ENCODE data around the gene CRY1.

CRY1 gene

GRCh38 chr12:107066691-107067090 is 26.7 kb downstream of the CRY1 start:
- Histone ChIP-seq H3K27ac (ENCODE audit: low read depth, low read length) (no peak overlapping the region), H3K4me1 (ENCODE audit: control insufficient read depth, insufficient read depth, low read length) (no peaks in the 10 kb centered on the region), H3K36me3 (ENCODE audit: control insufficient read depth, insufficient read depth, low read length) (no peaks in the 10 kb centered on the region), H3K27me3 (ENCODE audit: control insufficient read depth, insufficient read depth, low read length) (no peaks in the 10 kb centered on the region), H3K9me3 (ENCODE audit: control insufficient read depth, insufficient read depth, low read length) (no peaks in the 10 kb centered on the region), H3K9ac (ENCODE audit: low read depth, low read length) (no peak overlapping the region), H3K4me3 (ENCODE audit: low read depth, low read length) (no peak overlapping the region)

GRCh38 chr12:107064687-107065086 is 28.7 kb downstream of the CRY1 start:
- Histone ChIP-seq H3K9ac (ENCODE audit: low read depth, low read length) (no peak overlapping the region), H3K4me1 (ENCODE audit: control insufficient read depth, insufficient read depth, low read length) (no peaks in the 10 kb centered on the region), H3K4me3 (ENCODE audit: low read depth, low read length) (no peak overlapping the region), H3K27ac (ENCODE audit: low read depth, low read length) (no peak overlapping the region), H3K9me3 (ENCODE audit: control insufficient read depth, insufficient read depth, low read length) (no peaks in the 10 kb centered on the region), H3K36me3 (ENCODE audit: control insufficient read depth, insufficient read depth, low read length) (no peaks in the 10 kb centered on the region), H3K27me3 (ENCODE audit: control insufficient read depth, insufficient read depth, low read length) (no peaks in the 10 kb centered on the region)

GRCh38 chr12:107064243-107064642 is 29.1 kb downstream of the CRY1 start:
- no peaks in the 10 kb centered on the region for H3K27me3 ChIP-seq (ENCODE audit: control insufficient read depth, insufficient read depth, low read length)
- H3K9me3 ChIP-seq (ENCODE audit: control insufficient read depth, insufficient read depth, low read length) = no peaks in the 10 kb centered on the region
- H3K4me1 ChIP-seq (ENCODE audit: control insufficient read depth, insufficient read depth, low read length) = no peaks in the 10 kb centered on the region
- H3K36me3 ChIP-seq (ENCODE audit: control insufficient read depth, insufficient read depth, low read length) = no peaks in the 10 kb centered on the region
- no peak overlapping the region for H3K9ac ChIP-seq (ENCODE audit: low read depth, low read length)
- no peak overlapping the region for H3K27ac ChIP-seq (ENCODE audit: low read depth, low read length)
- H3K4me3 ChIP-seq (ENCODE audit: low read depth, low read length) = no peak overlapping the region

GRCh38 chr12:107058190-107058589 is 35.2 kb downstream of the CRY1 start:
- Histone ChIP-seq H3K36me3 (ENCODE audit: control insufficient read depth, insufficient read depth, low read length) (no peaks in the 10 kb centered on the region), H3K27me3 (ENCODE audit: control insufficient read depth, insufficient read depth, low read length) (no peaks in the 10 kb centered on the region), H3K9me3 (ENCODE audit: control insufficient read depth, insufficient read depth, low read length) (0 out of 2 replicates have a peak, but pooled peaks cover 4% of the 10 kb centered on the region), H3K9ac (ENCODE audit: low read depth, low read length) (no peak overlapping the region), H3K27ac (ENCODE audit: low read depth, low read length) (no peak overlapping the region), H3K4me3 (ENCODE audit: low read depth, low read length) (no peak overlapping the region), H3K4me1 (ENCODE audit: control insufficient read depth, insufficient read depth, low read length) (peaks cover 17% of the 10 kb centered on the region)

DNA sequence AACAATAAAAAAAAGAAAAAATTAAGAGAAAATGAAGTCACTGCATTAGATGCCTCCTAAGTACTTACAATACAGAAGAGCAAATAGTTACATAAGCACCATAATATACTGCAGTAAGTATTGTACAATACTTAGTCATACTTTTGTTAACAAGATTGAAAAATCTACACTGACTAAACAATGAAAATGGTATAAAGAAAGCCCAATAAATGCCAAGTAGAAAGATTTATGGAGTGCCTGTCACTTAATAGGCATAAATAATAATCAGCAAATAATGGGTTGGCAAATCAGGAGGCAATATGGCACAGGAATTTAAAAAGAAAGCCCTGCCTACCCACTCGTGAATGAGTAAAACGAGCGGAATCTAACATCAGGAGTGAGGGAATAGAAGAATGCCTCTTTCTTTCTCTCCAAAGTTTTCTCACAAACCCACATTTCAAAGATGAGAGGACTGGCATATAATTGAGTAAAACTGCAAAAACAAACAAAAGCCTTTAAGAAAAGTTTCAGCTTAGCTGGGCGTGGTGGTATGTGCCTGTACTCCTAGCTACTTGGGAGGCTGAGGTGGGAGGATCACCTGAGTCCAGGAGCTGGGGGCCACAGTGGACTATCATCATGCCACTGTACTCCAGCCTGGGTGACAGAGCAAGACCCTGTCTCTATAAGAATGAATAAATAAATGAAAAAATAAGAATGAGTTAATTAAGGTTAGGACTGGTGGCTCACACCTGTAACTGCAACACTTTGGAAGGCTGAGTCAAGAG is 36.1 kb downstream of the CRY1 start:
- peaks cover 17% of the 10 kb centered on the region for H3K4me1 ChIP-seq (ENCODE audit: control insufficient read depth, insufficient read depth, low read length)
- H3K4me3 ChIP-seq (ENCODE audit: low read depth, low read length) = no peak overlapping the region
- 0 out of 2 replicates have a peak, but pooled peaks cover 4% of the 10 kb centered on the region for H3K9me3 ChIP-seq (ENCODE audit: control insufficient read depth, insufficient read depth, low read length)
- H3K36me3 ChIP-seq (ENCODE audit: control insufficient read depth, insufficient read depth, low read length) = no peaks in the 10 kb centered on the region
- no peak overlapping the region for H3K9ac ChIP-seq (ENCODE audit: low read depth, low read length)
- H3K27me3 ChIP-seq (ENCODE audit: control insufficient read depth, insufficient read depth, low read length) = no peaks in the 10 kb centered on the region
- no peak overlapping the region for H3K27ac ChIP-seq (ENCODE audit: low read depth, low read length)

DNA sequence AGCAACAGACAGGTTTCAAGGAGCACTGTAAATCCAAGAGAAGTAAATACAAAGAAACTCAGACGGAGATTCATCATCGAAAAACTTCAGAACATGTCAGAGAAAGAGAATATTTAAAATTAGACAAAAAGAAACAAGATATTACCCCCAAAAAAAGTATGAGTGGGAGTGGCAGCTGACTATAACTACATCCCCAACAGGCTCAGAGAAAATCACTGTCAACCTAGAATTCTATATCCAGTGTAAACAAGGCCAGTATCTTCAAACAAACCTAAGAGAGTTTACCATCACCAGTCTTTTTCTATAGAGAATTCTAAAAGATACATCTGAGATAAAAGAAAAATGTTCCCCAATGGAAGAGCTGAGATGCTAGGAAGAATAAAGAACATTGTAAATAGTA is 39.6 kb downstream of the CRY1 start:
- no peak overlapping the region for H3K4me3 ChIP-seq (ENCODE audit: low read depth, low read length)
- no peaks in the 10 kb centered on the region for H3K36me3 ChIP-seq (ENCODE audit: control insufficient read depth, insufficient read depth, low read length)
- no peak overlapping the region for H3K9ac ChIP-seq (ENCODE audit: low read depth, low read length)
- H3K27me3 ChIP-seq (ENCODE audit: control insufficient read depth, insufficient read depth, low read length) = no peaks in the 10 kb centered on the region
- H3K9me3 ChIP-seq (ENCODE audit: control insufficient read depth, insufficient read depth, low read length) = peaks cover 9% of the 10 kb centered on the region; the same call in 1 of the 2 replicates
- peaks cover 17% of the 10 kb centered on the region for H3K4me1 ChIP-seq (ENCODE audit: control insufficient read depth, insufficient read depth, low read length)
- H3K27ac ChIP-seq (ENCODE audit: low read depth, low read length) = no peak overlapping the region

- Histone ChIP-seq H3K27me3 (ENCODE audit: control insufficient read depth, insufficient read depth, low read length) (no peaks in the 10 kb centered on the region), H3K36me3 (ENCODE audit: control insufficient read depth, insufficient read depth, low read length) (no peaks in the 10 kb centered on the region), H3K9me3 (ENCODE audit: control insufficient read depth, insufficient read depth, low read length) (peaks cover 5% of the 10 kb centered on the region; the same call in 1 of the 2 replicates), H3K4me1 (ENCODE audit: control insufficient read depth, insufficient read depth, low read length) (no peaks in the 10 kb centered on the region), H3K4me3 (ENCODE audit: low read depth, low read length) (no peak overlapping the region), H3K9ac (ENCODE audit: low read depth, low read length) (no peak overlapping the region), H3K27ac (ENCODE audit: low read depth, low read length) (no peak overlapping the region)
Measured at GRCh38 chr12:107045186-107045585, 48.2 kb downstream of the CRY1 start.

DNA sequence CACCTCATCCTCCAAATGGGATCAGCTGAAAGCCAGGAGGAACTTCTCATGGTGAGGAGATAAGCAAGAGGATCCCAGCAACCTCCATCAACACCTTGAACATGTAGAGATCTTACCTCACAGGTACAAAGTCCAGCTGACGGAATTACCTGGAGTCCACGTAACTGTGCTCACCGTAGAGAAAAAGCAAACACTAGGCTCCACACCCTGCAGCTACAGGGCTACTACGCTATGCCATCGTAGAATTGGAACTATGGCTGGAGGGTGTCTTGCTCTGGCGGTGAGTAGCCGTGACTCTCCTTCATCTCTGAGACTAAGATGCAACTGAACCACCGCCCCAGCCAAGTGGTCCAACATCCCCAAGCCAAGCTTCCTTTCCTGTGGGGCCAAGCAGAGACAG is 50.5 kb downstream of the CRY1 start:
- Histone ChIP-seq H3K9me3 (ENCODE audit: control insufficient read depth, insufficient read depth, low read length) (no peaks in the 10 kb centered on the region), H3K27ac (ENCODE audit: low read depth, low read length) (no peak overlapping the region), H3K27me3 (ENCODE audit: control insufficient read depth, insufficient read depth, low read length) (no peaks in the 10 kb centered on the region), H3K9ac (ENCODE audit: low read depth, low read length) (no peak overlapping the region), H3K4me3 (ENCODE audit: low read depth, low read length) (no peak overlapping the region), H3K36me3 (ENCODE audit: control insufficient read depth, insufficient read depth, low read length) (no peaks in the 10 kb centered on the region), H3K4me1 (ENCODE audit: control insufficient read depth, insufficient read depth, low read length) (no peaks in the 10 kb centered on the region)

DNA sequence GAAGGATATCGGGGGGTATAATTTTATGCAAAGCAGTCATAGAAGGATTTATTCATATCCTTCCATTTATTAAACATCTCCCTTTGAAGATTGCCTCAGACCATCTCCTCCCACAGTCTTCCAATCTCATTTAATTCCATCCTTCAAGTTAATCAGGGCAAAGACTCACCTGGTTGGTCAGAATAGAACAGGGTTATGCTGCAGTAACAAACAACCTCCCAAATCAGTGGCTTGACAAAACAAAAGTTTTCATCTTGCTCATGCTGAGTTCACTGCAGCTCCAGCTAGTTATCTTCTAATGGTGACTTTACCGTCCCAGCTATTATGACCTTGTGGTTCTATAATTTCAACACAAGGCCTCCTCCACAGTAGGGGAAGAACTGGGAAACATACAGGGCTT is 57.6 kb downstream of the CRY1 start:
- Histone ChIP-seq H3K27ac (ENCODE audit: low read depth, low read length) (no peak overlapping the region), H3K36me3 (ENCODE audit: control insufficient read depth, insufficient read depth, low read length) (no peaks in the 10 kb centered on the region), H3K9me3 (ENCODE audit: control insufficient read depth, insufficient read depth, low read length) (no peaks in the 10 kb centered on the region), H3K27me3 (ENCODE audit: control insufficient read depth, insufficient read depth, low read length) (no peaks in the 10 kb centered on the region), H3K9ac (ENCODE audit: low read depth, low read length) (no peak overlapping the region), H3K4me3 (ENCODE audit: low read depth, low read length) (no peak overlapping the region), H3K4me1 (ENCODE audit: control insufficient read depth, insufficient read depth, low read length) (0 out of 2 replicates have a peak, but pooled peaks cover 3% of the 10 kb centered on the region)

- no peaks in the 10 kb centered on the region for H3K36me3 ChIP-seq (ENCODE audit: control insufficient read depth, insufficient read depth, low read length)
- no peaks in the 10 kb centered on the region for H3K9me3 ChIP-seq (ENCODE audit: control insufficient read depth, insufficient read depth, low read length)
- no peaks in the 10 kb centered on the region for H3K27me3 ChIP-seq (ENCODE audit: control insufficient read depth, insufficient read depth, low read length)
- no peak overlapping the region for H3K27ac ChIP-seq (ENCODE audit: low read depth, low read length)
- H3K9ac ChIP-seq (ENCODE audit: low read depth, low read length) = no peak overlapping the region
- H3K4me1 ChIP-seq (ENCODE audit: control insufficient read depth, insufficient read depth, low read length) = 0 out of 2 replicates have a peak, but pooled peaks cover 3% of the 10 kb centered on the region
- no peak overlapping the region for H3K4me3 ChIP-seq (ENCODE audit: low read depth, low read length)
Measured at GRCh38 chr12:107033758-107034739, 59.3 kb downstream of the CRY1 start.

- Histone ChIP-seq H3K27ac (ENCODE audit: low read depth, low read length) (no peak overlapping the region), H3K9me3 (ENCODE audit: control insufficient read depth, insufficient read depth, low read length) (no peaks in the 10 kb centered on the region), H3K9ac (ENCODE audit: low read depth, low read length) (no peak overlapping the region), H3K4me3 (ENCODE audit: low read depth, low read length) (no peak overlapping the region), H3K36me3 (ENCODE audit: control insufficient read depth, insufficient read depth, low read length) (no peaks in the 10 kb centered on the region), H3K27me3 (ENCODE audit: control insufficient read depth, insufficient read depth, low read length) (no peaks in the 10 kb centered on the region), H3K4me1 (ENCODE audit: control insufficient read depth, insufficient read depth, low read length) (0 out of 2 replicates have a peak, but pooled peaks cover 3% of the 10 kb centered on the region)
Measured at GRCh38 chr12:107032266-107032665, 61.1 kb downstream of the CRY1 start.
